Epidermal melanocyte (primary cell): ENCODE measurements around the gene DDX42.
A peak's percentile ranks its signal among the peaks of the same experiment; 100 is the strongest.

Experiments used
- DNase-seq: peaks from one replicate; pipeline ENCODE4 v3.0.0; 2011; ENCODE audit warnings: low spot score; ENCODE audit not compliant: insufficient read length

The DDX42 gene, protein sequence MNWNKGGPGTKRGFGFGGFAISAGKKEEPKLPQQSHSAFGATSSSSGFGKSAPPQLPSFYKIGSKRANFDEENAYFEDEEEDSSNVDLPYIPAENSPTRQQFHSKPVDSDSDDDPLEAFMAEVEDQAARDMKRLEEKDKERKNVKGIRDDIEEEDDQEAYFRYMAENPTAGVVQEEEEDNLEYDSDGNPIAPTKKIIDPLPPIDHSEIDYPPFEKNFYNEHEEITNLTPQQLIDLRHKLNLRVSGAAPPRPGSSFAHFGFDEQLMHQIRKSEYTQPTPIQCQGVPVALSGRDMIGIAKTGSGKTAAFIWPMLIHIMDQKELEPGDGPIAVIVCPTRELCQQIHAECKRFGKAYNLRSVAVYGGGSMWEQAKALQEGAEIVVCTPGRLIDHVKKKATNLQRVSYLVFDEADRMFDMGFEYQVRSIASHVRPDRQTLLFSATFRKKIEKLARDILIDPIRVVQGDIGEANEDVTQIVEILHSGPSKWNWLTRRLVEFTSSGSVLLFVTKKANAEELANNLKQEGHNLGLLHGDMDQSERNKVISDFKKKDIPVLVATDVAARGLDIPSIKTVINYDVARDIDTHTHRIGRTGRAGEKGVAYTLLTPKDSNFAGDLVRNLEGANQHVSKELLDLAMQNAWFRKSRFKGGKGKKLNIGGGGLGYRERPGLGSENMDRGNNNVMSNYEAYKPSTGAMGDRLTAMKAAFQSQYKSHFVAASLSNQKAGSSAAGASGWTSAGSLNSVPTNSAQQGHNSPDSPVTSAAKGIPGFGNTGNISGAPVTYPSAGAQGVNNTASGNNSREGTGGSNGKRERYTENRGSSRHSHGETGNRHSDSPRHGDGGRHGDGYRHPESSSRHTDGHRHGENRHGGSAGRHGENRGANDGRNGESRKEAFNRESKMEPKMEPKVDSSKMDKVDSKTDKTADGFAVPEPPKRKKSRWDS

DNA sequence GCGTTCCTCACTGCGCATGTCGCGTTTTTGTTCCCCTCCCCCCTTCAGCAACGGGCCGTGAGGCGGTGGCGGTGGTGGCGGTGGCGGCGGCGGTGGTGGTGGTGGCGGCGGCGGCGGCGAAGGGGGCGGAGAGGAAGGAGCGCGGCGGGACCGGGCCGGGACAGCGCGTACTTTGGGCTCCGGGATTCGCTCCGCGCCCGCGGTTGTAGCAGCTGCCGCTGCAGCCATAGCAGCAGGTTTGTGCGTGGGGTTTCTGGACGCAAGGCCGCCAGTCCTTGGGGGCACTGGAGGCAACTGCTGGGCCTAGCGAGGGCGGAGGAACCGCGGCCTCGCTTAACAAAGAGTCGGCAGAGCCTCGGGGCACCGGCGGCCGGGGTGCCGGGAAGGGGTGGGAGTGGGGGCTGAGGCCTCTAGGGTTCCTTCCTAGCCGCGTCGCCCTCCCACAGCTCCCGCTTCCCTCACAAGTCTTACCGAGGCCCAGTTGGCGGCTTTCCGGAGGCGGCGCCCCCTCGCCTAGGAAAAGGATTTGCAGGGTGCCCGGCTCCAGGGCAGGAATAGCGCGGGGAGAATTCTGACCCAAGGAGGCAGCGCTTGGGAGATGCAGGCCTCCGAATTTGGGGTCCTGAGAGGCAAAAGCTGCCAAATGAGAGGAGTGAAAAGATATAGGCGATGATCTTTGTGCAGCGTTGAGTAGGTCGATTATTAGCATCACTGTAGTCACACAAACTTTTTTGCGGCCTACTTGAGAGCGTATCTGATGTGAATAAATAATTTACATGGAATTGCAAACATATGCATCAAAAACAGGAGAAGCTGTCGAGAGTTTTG lies at the start of gene DDX42:
TSS of gene DDX42 (plus strand) at position 30 of the 828 bp plus-strand sequence. CDS start 12,880 bp downstream, outside the sequence.
- DNase-seq = no peak

DNA sequence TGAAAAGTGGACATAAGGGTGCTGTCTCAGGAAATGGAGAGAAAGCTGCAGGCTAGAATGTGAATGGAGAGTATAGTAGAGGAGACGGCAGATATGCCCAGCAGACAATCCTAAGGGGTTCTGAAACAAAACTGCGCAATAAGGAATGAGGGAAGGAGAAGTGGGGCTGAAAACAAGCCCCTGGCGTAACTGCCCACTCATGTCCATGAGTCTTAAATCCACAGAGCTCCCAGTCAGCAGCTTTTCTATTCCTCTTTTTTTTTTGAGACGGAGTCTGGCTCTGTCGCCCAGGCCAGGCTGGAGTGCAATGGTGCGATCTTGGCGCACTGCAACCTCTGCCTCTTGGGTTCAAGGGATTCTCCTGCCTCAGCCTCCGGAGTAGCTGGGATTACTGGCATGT lies 38.3 kb upstream of the DDX42 start:
- no peak for DNase-seq

DNA sequence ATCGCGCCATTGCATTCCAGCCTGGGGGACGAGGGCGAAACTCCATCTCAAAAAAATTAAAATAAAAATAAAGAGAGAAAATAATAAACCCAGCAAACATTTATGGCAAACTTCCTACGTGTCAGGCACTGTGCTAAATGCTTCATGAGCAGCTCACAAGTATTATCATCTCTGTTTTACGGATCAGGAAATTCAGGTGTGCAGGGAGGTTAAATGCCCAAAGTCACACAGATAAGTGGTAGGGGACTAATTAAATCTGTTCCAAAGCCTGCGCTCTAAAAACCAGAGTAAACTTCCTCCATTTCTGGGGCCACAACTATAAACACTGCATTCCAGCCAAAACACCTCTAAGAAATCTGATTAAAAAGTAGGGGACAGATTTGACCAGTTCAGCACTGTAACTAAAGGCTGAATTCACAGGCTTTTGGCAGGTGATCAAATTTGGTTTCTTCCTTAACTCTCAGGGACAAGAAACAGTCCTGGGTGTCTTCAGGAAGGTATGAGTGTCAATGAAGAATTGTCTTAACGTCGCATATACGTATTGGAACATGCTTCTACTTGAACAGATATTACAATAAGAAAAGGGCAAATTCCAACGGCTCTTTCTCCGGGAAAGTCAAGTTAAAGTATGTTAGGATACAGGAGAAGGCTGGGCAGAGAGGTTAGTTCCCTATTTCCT lies 33.4 kb upstream of the DDX42 start:
- DNase-seq = no peak

DNA sequence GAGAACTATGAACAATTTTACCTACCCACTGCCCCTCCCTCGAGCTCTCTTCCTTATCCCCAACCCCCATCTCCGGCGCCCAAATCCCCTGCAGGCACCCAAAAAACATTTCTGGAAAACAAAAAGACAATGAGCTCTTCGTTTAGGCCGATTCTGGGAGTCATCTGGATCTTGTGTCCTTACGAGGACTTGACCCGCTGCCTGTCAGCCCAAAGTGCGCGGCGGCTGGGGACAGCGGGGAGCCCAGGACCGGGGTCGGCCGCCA lies 32.9 kb upstream of the DDX42 start:
- no peak for DNase-seq

DNA sequence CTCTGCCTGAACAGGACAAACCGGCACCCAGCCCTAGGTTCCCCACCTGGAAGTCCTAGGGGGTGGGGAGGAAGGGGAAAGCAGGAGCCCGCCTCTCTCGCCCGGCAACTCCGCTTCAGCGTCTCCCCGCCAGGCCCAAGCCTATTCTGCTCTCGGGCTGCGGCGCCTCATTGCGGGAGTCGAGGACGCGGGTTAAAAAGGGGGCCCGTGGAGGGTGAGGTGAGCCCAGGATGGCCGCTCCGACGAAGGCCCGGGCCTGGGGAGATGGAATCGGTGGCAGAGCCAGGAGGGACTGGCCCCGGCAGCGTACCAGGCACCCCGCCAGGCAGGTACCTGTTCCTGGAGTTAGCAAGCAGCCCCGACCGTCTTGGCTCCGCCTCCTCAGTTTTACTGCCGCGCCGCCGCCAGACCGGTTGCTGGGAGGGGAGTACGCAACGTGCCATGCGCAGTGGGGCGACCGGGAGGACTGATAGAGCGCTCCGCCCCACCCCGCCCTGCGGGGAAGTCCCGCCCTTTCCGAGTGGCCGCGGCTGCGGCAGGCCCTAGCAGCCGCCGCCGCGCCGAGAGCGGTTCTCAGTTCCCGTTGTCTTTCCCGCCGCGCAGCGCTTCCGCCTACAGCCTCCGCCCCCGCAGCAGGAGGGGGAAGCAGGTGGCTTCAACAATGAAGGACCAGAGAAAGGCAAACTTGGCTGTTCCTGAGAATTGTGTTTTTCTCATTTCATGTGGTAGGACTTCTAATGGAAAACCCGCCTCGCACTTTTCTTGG lies 32.4 kb upstream of the DDX42 start, which contains the start of gene STRADA:
TSS of gene STRADA (minus strand) at position 392 of the 766 bp plus-strand sequence. CDS start 13,430 bp downstream, outside the sequence.
- peak; percentile 86 for DNase-seq

DNA sequence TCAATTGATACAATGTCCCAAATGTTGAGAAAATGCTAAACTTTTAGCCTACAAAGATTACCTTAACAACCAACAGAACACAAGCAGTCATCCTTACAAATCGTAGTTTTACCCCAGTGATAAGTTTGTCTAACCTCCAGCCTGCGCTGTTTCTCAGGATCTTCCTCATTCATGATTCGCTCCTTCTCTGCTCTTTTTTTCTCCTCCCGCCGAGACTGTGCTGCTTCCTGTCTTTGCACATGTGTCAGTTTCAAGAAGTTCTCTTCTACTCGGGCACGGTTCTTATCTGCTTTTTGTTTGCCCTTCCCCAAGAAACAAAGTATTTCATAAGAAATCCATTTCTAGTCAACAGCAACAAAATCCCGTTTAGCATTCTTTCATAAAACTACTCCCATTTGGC lies 22.2 kb upstream of the DDX42 start:
- DNase-seq = no peak

DNA sequence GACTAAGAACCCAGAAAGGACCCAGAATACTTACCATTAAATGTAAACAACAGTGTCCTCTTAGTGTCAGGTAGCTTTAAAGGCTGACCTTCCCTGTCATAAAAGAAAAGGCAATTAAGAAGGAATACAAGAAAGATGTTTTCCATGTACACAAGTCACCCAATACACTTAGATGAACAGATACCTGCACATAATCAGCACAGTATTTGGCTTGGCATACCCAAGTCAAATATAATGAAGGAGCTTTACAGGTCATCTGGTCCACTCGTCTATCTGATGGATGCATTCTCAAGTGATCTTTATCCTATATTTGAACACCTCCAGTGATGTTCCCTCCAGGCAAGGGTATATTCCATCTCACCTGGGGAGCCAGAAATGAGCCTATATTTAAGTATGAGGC lies 21.3 kb upstream of the DDX42 start:
- DNase-seq = no peak

DNA sequence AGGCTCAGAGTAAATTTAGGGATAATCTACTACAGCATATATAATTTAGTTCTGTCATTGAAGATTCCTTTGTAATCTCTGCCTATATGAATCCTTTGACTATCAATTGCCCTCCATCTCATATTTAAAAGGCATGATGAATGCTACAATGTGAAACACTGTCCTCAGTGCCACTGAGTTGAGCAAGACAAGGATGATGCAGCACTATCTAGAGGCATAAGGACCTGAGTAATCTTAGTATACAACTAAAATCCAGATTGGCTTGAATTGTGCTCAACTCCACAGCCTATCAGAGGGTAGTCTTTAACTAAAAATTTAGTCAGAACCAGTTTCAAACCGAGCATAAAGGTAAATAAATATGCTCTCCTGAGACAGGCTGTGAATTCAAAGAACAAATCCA lies 20.8 kb upstream of the DDX42 start:
- no peak for DNase-seq

DNA sequence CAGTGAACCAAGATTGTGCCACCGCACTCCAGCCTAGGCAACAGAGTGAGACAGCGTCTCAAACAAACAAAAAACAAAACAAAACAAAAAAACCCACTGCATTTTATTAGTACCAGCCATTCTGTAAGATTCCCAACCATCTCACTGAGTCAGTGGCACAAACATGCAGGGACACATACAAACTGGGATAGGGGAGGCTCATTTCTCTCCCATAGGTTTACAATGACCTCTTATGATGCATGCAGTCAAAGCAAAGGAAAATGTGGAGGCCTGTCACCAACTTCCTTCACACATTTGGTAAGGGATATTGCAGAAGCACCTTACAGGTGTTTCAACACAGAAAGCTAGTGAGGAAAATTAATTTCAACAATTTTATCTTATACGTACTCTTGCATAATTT lies 19.9 kb upstream of the DDX42 start:
- no peak for DNase-seq

DNA sequence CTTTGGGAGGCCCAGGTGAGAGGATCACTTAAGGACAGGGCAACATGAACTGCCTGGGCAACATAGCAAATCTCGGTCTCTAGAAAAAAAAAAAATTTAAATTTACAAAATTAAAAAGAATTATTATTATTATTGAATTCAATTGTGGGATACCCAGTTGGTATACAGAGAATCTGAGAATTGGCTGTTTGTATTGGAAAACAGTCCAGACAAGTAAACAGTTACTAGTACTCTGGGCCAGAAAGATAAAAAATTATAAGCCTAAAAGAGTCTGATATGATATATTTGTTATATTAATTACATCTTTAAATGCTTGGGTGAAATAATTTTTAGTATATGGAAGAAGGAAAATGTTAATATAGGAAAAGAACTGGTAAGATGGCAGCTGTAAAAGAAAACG lies 15.5 kb upstream of the DDX42 start:
- DNase-seq = no peak

DNA sequence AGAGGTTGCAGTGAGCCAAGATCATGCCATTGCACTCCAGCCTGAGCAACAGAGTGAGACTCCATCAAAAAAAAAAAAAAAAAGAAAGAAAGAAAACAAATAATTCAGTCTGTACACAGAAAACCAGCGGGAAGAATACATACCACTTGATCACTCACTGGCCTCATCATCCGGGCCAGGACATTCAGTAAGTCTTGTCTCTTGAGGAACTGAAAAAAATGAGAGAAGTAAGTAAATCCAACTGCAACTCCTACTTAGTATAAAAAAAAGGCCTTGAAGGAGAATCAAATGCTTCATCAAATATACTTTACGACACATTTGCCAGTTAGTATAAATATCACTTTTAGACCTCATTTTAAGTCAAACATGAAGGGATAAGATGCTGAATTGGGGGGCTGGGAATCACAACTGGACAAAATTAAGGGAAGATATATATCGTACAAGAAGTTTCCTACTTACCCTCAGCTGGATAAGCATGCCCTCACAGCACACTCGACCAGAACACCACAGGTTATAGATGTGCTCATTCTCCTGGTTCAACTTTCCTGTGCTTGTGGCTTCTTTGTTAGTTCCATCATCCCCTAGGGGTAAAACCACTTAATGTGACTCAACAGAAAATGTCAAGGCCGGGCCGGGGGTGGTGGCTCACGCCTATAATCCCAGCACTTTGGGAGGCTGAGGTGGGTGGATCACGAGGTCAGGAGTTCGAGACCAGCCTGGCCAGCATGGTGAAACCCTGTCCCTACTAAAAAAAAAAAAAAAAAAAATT lies 13.0 kb upstream of the DDX42 start:
- DNase-seq = no peak

DNA sequence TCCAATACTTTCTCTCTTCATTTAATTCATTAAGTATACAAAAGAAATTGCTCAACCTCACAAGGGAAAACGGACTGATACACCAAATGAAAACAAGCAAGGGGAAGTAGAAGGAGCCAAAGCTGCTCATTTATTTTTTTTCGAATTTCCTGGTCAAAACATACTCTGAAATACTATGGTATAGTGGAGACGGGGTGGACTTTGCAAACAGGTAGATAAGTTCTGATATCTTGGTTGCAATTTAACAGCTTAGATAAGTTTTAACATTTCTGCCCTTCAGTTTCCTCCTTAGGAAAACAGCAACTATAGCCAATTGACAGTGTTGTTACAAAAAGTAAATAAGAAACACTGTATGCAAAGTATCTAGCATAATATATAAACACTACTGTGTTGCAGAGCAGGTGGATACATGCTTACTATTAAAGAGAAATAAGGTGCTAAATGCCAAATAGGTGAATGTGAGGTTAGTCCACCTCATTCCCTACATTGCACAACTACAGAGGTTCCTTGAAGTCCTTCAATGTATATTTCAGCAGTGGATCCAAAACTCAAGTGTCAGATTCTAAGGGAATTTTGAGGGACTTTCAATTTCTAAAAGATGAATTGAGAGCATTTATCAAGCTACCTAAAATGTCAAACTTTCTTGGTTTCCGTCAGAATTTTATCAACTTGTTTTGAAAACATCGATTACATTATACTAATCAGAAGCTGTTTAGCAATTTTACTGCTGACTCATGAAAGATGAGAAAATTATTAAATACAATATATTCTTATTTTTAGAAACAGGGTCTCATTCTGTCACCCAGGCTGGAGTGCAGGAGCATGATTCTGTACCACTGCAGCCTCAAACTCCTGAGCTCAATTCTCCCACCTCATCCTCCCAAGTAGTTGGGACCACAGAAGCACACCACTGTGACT lies 11.6 kb upstream of the DDX42 start:
- no peak for DNase-seq

DNA sequence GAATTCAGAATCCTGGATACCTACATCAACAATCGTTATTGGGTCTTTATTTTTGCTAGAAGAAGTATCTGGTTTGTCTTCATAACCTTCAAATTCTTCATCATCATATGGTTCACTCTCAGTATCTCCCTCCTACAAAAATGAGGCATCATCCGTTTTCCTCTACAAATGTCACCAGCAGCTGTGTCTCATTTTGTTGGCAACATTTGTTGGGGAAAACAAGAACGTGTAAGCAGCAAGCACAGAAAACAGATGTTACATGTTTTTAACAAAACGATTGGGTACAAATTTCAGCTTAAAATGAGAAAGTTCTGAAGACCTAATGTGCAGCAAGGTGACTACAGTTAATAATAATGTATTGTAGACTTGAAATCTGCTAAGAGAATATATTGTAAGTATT lies 9.3 kb upstream of the DDX42 start:
- no peak for DNase-seq

DNA sequence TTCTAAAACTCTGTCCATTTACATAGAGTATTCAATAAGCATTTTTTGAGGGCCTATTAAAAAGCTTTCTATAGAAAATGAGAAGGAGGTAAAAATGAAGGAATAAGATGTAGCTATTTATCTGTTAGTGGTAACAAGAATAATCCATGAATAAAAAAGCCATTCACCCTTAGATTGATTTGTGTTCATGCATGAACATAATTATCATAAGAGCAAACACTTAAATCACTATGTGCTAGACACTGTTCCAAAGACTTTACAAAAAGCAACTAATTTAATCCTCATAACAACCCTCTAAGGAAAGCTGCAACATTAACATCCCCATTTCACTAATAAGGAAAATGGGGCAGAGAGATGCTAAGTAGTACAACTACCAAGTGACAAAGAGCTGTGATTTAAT lies 7.2 kb upstream of the DDX42 start:
- no peak for DNase-seq

DNA sequence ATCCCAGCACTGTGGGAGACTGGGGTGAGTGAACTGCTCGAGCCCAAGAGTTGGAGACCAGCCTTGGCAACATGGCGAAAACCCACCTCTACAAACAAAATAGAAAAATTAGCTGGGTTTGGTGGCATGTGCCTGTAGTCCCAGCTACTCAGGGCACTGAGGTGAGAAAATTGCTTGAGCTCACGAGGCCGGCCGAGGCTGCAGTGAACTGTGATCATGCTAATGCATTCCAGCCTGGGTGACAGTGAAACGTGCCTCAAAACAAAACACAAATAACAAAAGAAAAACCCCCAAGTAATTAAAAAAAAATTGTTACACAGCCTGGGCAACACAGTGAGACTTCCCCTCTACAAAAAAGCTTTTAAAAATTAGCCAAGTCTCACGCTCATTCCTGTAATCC lies 5.5 kb upstream of the DDX42 start:
- no peak for DNase-seq

DNA sequence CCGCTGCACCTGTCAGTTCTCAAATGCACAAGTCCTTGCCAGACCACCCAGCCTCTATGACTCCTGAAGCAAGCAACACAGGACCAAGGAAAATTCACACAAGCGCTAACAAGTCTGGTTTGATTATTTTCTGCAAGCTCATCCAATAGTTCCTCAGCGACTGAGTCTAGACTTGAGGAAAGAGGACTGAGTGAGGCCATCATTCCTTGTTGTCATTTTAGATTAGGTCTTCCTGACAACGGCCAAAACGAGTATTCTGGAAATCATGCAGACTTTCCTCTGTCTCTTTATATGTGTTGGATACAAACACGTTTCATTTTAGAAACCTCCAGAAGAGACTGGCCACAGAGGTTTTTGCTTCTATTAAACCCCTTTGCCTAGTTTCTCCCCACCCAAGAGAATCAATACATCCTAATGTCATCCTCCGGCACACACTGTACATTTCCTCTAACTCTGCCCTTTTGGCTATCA lies 1.1 kb upstream of the DDX42 start:
- no peak for DNase-seq

DNA sequence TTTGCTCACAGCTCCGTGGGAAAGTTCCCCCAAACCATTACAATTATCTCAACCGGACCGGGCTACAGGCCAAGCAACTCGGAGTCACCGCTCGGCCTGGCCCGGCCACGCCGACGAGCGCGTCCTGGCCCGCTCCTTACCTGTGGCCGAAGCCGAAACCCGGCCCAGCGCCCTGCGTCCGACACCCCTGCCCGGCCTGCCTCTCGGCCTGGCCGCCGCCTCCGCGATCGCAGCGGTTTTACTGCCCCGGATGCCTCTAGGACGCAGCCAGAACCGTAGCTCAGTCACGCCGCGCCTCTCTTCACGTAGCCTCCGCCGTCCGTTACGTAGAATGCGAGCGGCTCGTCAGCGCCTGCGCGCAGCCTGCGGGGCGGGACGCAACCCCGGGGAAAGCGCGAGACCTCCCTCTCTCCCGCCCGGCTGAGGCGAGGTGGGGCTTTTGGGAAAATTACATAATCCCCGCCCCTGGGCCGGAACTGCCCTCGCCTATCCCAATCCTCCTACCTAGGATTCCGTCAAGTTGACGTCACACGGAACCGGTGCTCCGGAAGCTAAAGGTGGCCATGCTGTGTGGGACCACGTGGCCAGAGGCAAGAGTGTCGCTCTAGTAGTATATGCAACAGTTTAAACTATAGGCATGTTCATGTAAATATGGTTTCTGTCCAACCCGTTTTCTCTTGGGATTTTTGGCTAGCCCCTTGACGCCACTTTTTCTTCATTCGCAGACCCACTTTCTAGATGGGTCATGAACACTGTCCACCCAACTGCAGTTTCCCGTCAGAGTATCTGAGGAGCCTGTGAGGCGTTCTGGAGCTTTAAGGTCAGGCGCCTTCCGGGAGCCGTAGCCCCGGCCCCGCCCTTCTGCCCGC lies 464 bp upstream of the DDX42 start, which contains the start of gene CCDC47:
TSS of gene CCDC47 (minus strand) at position 326 of the 869 bp plus-strand sequence. CDS start 7,422 bp downstream, outside the sequence.
- peak; percentile 99 for DNase-seq
